GM23338 (cell line): ENCODE measurements around the gene MYO1F.

Experiments
- CREB1 ChIP-seq: fragments of 250-450 bp; sonication (Bioruptor Pico); IDR thresholded peaks from 2 replicates; pipeline ENCODE4 v1.5.0; 2020; ENCODE audit warnings: low read depth, mild to moderate bottlenecking, moderate library complexity
- EZH2 ChIP-seq: fragments of 200-600 bp; sonication (generic); IDR thresholded peaks from one replicate; pipeline ENCODE4 v1.8.0; 2017; ENCODE audit warnings: antibody characterized with exemption, mild to moderate bottlenecking, low read depth; ENCODE audit not compliant: unreplicated experiment
- EZH2phosphoT487 ChIP-seq: fragments of 200-600 bp; sonication (generic); IDR thresholded peaks from one replicate; pipeline ENCODE4 v1.8.1; 2018; ENCODE audit warnings: antibody characterized with exemption; ENCODE audit not compliant: unreplicated experiment
- JUNB ChIP-seq: IDR thresholded peaks from one replicate; pipeline ENCODE4 v1.6.1; 2016; ENCODE audit warnings: antibody characterized with exemption; ENCODE audit not compliant: unreplicated experiment
- POLR2AphosphoS5 ChIP-seq: IDR thresholded peaks from 2 replicates; pipeline ENCODE4 v1.6.1; 2016; ENCODE audit warnings: antibody characterized with exemption, low read depth
- REST ChIP-seq: IDR thresholded peaks from one replicate; pipeline ENCODE4 v1.6.1; 2018; ENCODE audit warnings: antibody characterized with exemption; ENCODE audit not compliant: unreplicated experiment
- ZNF114 ChIP-seq: fragments of 250-450 bp; sonication (Bioruptor Pico); IDR thresholded peaks from 2 replicates; pipeline ENCODE4 v1.5.0; 2020; ENCODE audit warnings: mild to moderate bottlenecking, moderate library complexity
- ZNF331 ChIP-seq: fragments of 250-450 bp; sonication (Bioruptor Pico); IDR thresholded peaks from 2 replicates; pipeline ENCODE4 v1.5.0; 2020; ENCODE audit warnings: low read depth, mild to moderate bottlenecking, moderate library complexity
- TF ChIP-seq, protein P1 (sequence below), 2 experiments: fragments of 200-600 bp in 1 of 2; sonication (generic) in 1 of 2; conservative IDR thresholded peaks; 2 replicates each; pipeline versions ENCODE4 v1.5.1 to v1.6.1; 2016 to 2017; ENCODE audit warnings: antibody characterized with exemption in 2 of 2, low read depth in 2 of 2, mild to moderate bottlenecking in 2 of 2, moderate library complexity in 1 of 2

DNA sequence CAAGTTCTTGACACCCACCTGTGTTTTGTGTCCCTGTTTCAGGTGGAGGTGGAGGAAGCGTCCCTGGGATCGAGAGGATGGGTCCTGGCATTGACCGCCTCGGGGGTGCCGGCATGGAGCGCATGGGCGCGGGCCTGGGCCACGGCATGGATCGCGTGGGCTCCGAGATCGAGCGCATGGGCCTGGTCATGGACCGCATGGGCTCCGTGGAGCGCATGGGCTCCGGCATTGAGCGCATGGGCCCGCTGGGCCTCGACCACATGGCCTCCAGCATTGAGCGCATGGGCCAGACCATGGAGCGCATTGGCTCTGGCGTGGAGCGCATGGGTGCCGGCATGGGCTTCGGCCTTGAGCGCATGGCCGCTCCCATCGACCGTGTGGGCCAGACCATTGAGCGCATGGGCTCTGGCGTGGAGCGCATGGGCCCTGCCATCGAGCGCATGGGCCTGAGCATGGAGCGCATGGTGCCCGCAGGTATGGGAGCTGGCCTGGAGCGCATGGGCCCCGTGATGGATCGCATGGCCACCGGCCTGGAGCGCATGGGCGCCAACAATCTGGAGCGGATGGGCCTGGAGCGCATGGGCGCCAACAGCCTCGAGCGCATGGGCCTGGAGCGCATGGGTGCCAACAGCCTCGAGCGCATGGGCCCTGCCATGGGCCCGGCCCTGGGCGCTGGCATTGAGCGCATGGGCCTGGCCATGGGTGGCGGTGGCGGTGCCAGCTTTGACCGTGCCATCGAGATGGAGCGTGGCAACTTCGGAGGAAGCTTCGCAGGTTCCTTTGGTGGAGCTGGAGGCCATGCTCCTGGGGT is 91.5 kb downstream of the MYO1F start:
- TF ChIP-seq JUNB (no peak), EZH2 (no peak), EZH2phosphoT487 (no peak), POLR2AphosphoS5 (0 out of 2 replicates have a peak, but pooled peaks have one; percentile 21), CREB1 (CRISPR knock-in tag) (no peak), REST (no peak), ZNF114 (CRISPR knock-in tag) (no peak), ZNF331 (CRISPR knock-in tag) (no peak)
- TF ChIP-seq, protein P1, sequence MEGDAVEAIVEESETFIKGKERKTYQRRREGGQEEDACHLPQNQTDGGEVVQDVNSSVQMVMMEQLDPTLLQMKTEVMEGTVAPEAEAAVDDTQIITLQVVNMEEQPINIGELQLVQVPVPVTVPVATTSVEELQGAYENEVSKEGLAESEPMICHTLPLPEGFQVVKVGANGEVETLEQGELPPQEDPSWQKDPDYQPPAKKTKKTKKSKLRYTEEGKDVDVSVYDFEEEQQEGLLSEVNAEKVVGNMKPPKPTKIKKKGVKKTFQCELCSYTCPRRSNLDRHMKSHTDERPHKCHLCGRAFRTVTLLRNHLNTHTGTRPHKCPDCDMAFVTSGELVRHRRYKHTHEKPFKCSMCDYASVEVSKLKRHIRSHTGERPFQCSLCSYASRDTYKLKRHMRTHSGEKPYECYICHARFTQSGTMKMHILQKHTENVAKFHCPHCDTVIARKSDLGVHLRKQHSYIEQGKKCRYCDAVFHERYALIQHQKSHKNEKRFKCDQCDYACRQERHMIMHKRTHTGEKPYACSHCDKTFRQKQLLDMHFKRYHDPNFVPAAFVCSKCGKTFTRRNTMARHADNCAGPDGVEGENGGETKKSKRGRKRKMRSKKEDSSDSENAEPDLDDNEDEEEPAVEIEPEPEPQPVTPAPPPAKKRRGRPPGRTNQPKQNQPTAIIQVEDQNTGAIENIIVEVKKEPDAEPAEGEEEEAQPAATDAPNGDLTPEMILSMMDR (conservative IDR thresholded peaks at IDR 0.05; ENCODE audit: low read depth in 2 of 2), result no peak
